HG03460 (cell line): ENCODE data around the gene TMEM145.
"Not testable (repeated sequence)": the region's sequence is repeated elsewhere in the genome, so short reads cannot be mapped to it uniquely, and the experiment has no call there.

Experiments used
- ATAC-seq: cut with Tn5 transposase; IDR thresholded peaks from one replicate; pipeline ENCODE4 v1.9.1; 2021; ENCODE audit not compliant: unreplicated experiment

TMEM145 gene

GRCh38 chr19:42313096-42313839 is at the start of gene TMEM145:
TSS of gene TMEM145 (plus strand) at chr19:42313309. CDS start at chr19:42313377, 68 bp downstream.
- ATAC-seq: no peak

GRCh38 chr19:42266105-42266504 is 47.0 kb upstream of the TMEM145 start:
- not testable (repeated sequence) for ATAC-seq

- not testable (repeated sequence) for ATAC-seq
These were observed 46.0 kb upstream of the TMEM145 start for GRCh38 chr19:42266928-42267603.

GRCh38 chr19:42267644-42268141 is 45.4 kb upstream of the TMEM145 start:
- ATAC-seq: no peak

- peak; percentile 47 for ATAC-seq
These were observed 44.9 kb upstream of the TMEM145 start for GRCh38 chr19:42268142-42268703.

- ATAC-seq: peak; percentile 68
These were observed 44.2 kb upstream of the TMEM145 start, which contains the start of gene CIC for GRCh38 chr19:42268704-42269477. TSS of gene CIC (plus strand) at chr19:42269252. CDS start at chr19:42271784, 2,532 bp downstream.

- ATAC-seq: no peak
These were observed 43.4 kb upstream of the TMEM145 start for GRCh38 chr19:42269478-42270345.

GRCh38 chr19:42270346-42271044 is 42.6 kb upstream of the TMEM145 start:
- no peak for ATAC-seq

- ATAC-seq: no peak
These were observed 42.1 kb upstream of the TMEM145 start for GRCh38 chr19:42271045-42271419.

GRCh38 chr19:42271861-42272534 is 41.1 kb upstream of the TMEM145 start:
- no peak for ATAC-seq

- ATAC-seq: no peak
These were observed 40.6 kb upstream of the TMEM145 start for GRCh38 chr19:42272535-42272897.

GRCh38 chr19:42272989-42273406 is 40.1 kb upstream of the TMEM145 start:
- no peak for ATAC-seq

GRCh38 chr19:42273407-42274064 is 39.6 kb upstream of the TMEM145 start:
- no peak for ATAC-seq

GRCh38 chr19:42274065-42274682 is 38.9 kb upstream of the TMEM145 start:
- ATAC-seq: no peak

- ATAC-seq: no peak
These were observed 38.0 kb upstream of the TMEM145 start for GRCh38 chr19:42275103-42275502.

GRCh38 chr19:42275517-42275916 is 37.6 kb upstream of the TMEM145 start:
- no peak for ATAC-seq

- ATAC-seq: no peak
These were observed 36.8 kb upstream of the TMEM145 start for GRCh38 chr19:42276284-42276683.

GRCh38 chr19:42276821-42277220 is 36.3 kb upstream of the TMEM145 start:
- ATAC-seq: no peak
